NCI-H2107 treated with DMSO at 0.1 percent for 48 hours (cell line): ENCODE data around the gene DNM1.
A peak's percentile ranks its signal among the peaks of the same experiment; 100 is the strongest.
"Not testable (repeated sequence)": the region's sequence is repeated elsewhere in the genome, so short reads cannot be mapped to it uniquely, and the experiment has no call there.

Experiments used
- DNase-seq: peaks from one replicate; lab custom pipeline; 2025; ENCODE audit not compliant: unreplicated experiment; lab: John Stamatoyannopoulos, UW

The DNM1 gene

DNA sequence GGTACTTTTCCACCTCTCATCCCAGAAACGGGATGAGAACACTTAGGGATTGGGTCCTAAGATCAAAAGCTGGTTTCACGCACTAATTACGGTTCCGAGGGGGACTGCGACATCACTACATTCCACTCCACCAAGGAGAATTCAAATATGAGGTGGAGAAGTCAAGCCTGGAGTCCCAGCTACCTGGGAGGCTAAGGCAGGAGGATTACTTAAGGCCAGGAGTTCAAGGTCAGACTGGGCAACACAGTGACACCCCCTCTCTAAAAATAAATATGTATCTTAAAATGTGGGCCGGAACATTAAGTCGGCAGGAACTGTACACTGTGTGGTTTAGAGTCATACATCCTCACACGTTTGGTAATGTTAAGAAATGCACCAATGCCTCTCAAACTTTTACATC, 71.1 kb downstream of the DNM1 start:
- no peak for DNase-seq

GRCh38 chr9:128275198-128276007, 72.2 kb downstream of the DNM1 start, which contains the start of gene GOLGA2:
Gene GOLGA2, minus strand, starts transcription at chr9:128276007. Its CDS starts 31 bp downstream, at chr9:128275976.
- DNase-seq, result no peak

DNA sequence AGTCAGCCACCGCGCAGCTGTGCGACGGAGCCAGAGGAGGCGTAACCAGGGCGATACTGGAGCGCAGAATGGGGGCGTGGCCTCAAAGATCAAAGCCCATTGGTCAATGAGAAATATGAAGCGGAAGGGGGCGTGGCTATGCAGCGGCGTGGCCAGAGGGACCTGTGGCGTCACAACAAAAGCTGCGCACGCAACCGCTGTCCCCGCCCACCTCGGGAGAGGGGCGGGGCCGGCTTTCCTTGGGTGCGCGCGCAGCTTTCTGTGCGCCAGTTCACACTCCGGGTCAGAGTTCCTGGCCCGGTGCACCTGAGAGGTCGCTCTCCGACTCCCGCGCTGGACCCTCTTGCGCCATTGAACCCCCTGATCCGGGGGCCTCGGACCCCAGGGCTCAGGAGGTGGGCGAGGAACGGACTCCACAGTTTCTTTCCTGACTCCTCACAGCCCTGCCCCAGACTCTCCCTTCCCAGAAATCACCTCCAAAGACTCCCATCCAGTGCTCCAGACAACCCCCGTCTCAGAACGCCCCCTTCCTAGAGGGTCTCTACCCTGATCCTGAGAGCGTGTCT, 72.9 kb downstream of the DNM1 start, which contains the start of gene SWI5:
SWI5 (plus strand) TSS at position 269 of the 566 bp plus-strand sequence.
- DNase-seq, result peak; percentile 97

- DNase-seq, result peak; percentile 7
Measured at GRCh38 chr9:128276574-128277270, 73.5 kb downstream of the DNM1 start.

DNA sequence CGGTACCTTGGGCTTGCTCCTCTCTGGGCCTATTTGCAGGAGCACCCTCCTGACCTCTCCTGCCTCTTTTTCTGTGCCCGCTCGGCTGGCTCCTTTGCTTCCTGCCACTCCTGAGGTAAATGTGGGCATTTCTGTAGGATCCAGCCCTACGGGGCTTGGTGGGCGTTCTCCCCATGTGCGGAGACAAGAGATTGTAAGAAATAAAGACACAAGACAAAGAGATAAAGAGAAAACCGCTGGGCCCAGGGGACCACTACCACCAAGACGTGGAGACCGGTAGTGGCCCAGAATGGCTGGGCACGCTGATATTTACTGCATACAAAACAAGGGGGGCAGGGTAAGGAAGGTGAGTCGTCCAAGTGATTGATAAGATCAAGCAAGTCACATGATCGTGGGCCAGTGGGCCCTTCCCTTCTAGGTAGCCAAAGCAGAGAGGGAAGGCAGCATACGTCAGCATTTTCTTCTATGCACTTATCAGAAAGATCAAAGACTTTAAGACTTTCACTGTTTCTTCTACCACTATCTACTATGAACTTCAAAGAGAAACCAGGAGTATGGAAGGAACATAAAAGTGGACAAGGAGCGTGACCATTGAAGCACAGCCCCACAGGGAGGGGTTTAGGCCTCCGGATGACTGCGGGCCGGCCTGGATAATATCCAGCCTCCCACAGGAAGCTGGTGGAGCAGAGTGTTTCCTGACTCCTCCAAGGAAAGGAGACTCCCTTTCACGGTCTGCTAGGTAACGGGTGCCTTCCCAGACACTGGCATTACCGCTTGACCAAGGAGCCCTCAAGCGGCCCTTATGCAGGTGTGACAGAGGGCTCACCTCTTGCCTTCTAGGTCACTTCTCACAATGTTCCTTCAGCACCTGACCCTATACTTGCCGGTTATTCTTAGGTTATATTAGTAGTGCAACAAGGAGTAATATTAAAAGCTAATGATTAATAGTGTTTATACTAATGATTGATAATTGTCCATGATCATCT, 76.2 kb downstream of the DNM1 start:
- not testable (repeated sequence) for DNase-seq

DNA sequence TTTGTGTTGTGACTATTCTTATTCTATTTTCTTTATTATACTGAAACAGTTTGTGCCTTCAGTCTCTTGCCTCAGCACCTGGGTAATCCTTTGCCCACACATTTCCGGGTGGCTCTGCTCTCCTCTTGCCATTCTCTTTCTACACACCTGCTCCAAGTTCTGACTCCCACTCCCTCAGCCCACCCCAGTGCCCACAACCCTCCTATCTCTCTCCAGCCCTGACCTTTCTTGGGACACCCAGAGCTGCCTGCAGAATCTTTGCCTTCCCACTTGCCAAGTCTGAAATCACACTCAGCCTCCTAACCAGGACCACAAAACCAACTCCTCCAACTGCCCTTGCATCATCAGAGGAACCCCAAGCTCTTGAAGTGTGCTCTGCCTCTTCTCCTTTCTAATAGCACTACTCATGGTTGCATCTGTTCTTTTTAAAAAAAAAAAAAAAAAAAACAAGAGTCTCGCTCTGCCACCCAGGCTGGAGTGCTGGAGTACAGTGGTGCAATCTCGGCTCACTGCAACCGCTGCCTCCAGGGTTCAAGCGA, 77.0 kb downstream of the DNM1 start:
- DNase-seq, result no peak

DNA sequence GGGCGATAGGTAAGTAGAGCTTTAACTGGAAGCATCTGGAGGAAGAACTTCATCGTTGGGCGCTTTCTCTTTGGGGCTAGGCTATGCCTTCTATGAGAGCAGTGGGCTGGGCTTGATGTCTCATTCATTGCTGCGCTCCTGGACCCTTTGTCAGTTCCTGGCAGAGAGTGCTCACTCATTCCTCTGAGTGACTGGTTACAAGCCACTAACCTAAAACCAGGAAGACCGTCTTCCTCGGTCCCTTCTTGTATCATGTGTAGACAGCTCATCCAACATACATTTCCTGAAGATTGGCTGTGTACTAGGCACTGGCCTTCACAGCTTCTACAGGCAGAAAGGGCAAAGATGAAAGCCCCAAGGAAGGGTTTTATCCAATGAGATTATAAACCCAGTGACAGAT, 79.3 kb downstream of the DNM1 start:
- no peak for DNase-seq

GRCh38 chr9:128285033-128285784, 82.0 kb downstream of the DNM1 start:
- DNase-seq, result peak; percentile 23

GRCh38 chr9:128286440-128286839, 83.3 kb downstream of the DNM1 start:
- DNase-seq, result no peak

DNA sequence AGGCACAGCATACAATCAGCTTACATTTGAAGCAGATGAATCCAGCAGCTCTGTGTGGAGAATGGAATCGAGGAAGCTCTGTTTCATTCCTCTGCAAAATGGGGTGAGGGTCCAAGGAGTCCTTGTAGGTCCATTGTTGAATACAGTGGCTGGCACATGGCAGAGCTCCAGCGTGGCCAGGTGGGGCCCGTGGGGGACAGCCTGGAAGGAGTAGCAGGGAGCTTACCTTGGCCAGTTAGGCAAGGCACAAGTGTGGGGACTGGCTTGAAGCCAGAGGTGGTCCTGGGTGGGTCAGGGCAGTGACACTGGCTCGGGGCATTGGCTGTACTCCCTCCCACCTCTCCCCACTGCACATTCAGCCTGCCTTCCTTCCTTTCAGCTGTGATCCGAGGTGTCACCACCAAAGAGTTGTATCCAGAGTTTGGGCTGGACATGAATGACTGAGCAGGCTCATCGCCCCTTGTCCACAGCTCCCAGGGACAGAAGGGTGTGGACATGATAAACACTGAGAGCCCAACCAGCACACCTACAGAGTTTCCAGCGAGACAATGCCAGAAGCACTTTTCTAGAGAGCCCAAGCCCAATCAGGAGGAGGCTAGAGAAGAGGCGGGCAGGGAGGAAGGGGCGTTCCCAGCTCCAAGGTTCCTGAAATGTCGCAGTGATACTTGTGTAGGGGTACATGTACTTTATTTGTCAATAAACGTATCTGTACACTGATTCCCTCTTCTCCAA, 85.3 kb downstream of the DNM1 start:
- DNase-seq, result no peak

- DNase-seq, result no peak
Measured at GRCh38 chr9:128292009-128292408, 88.8 kb downstream of the DNM1 start.

DNA sequence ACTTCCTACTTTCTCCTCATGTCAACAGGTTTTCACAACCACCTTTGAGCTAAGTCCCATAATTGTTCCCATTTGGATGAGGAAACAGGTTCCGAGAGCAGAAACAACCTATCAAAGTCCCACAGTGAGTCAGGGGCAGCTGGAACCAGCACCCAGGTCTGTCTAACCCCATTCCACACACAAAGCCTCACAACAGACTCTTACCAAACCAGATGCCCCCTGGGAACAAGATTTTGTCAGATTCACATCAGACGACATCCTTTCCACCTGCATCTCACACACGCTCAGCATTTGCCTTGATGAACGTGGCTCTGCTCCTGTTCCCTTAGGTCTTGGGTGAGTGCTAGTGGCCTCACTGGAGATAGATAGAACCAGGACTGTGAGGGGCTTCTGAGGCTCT, 89.9 kb downstream of the DNM1 start:
- DNase-seq, result no peak

- DNase-seq, result no peak
Measured at GRCh38 chr9:128294142-128294541, 91.0 kb downstream of the DNM1 start.

GRCh38 chr9:128296340-128297220, 93.4 kb downstream of the DNM1 start:
- DNase-seq, result no peak

DNA sequence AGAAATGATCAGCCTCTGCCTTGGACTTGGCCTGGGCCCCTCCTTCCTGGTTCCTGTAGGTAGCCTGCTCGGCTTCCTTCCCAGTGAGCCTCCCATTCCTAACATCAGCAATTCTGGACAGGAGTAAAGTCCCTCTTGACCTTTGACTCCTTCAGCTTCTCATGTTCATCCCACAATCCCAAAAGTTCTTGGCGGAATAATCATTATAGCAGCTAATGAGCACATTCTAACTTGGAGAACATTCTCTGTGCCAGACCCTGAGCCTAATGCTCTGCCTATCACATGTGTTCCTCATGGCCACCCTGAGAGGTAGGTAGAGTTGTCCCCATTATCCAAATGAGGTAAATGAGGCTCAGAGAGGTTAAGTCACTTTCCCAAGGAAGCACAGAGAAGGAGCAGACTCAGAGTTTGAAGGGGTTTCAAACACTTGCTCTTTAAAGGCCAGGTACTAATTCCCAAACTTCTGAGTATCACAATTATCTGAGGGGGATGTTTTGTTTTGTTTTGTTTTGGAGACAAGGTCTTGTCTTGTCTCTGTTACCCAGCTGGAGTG, 94.1 kb downstream of the DNM1 start:
- DNase-seq, result no peak

DNA sequence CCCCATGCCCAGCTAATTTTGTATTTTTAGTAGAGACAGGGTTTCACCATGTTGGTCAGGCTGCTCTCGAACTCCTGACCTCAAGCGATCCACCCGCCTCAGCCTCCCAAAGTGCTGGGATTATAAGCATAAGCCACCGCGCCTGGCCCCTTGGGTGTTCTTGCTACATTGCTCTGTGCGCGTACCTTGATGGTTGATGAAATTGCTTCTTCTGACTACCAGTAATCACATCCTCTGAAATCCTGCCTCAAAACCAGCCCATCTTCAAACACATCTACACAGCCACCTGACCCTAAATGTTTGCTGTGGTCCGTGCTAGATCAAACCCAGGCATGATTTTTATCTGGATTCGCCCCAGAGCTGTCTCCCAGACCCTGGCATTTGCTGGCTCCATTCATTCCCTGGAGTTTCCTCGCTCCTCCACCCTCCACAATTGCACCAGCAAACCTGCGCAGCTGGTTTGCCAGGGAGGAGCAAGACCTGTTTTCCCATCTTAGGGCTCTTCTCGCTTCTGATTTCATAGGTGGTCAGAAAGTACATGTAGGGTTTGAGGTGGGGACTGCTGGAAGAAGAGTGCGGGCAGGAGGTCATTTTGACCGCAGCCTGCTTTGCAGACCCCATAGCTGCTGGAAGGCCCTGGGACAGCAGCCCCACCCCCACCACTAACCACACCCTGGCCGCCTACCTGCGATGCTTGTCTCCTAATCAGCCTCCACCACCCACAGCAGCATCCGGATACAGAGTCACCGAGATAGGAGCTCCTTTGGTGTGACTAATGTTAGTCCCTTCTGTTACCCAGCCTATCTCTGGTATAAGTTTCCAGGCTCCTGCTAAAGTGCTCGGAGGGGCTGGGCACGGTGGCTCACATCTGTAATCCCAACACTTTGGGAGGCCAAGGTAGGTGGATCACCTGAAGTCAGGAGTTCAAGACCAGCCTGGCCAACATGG, 95.6 kb downstream of the DNM1 start:
- DNase-seq, result no peak
